GM19455 (cell line): Measurements from ENCODE around the gene KANSL2.
"Not testable (repeated sequence)": the region's sequence is repeated elsewhere in the genome, so short reads cannot be mapped to it uniquely, and the experiment has no call there.

ENCODE experiments used
- ATAC-seq: cut with Tn5 transposase; IDR thresholded peaks from one replicate; pipeline ENCODE4 v1.9.1; 2021; ENCODE audit not compliant: unreplicated experiment

Gene KANSL2

GRCh38 chr12:48683534-48683933, 1.5 kb upstream of the KANSL2 start:
- ATAC-seq: no peak

- no peak for ATAC-seq
Measured at GRCh38 chr12:48682927-48683326, 889 bp upstream of the KANSL2 start.

GRCh38 chr12:48682533-48682905, 481 bp upstream of the KANSL2 start:
- not testable (repeated sequence) for ATAC-seq

DNA sequence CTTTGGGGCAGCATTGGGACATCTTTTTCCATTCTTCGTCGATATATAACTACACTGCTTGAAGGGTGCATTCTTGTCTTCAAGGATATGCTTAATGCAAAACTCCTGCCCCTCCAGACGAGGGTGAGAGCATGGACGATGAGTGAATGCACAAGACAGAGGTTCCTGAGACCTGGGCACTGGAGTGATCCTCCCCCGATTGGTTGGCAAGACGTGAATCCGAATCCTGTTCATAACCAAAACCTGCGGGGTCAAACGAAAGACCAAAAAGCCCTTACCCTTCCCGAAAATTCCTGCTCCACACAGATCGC, 684 bp downstream of the KANSL2 start:
- no peak for ATAC-seq

DNA sequence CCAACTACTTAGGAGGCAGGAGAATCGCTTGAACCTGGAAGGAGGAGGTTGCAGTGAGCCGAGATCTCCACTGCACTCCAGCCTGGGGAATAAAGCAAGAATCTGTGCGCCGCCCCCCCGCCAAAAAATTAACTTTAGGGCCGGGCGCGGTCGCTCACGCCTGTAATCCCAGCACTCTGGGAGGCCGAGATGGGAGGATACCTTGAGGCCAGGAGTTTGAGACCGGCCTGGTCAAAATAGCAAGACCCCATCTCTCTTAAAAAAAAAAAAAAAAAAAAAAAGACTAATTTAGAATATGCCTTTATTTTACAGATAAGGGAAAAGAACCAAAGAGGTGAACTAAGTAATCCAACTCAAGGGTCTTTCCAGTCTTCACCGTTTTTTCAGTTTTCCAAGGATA, 1.2 kb downstream of the KANSL2 start:
- no peak for ATAC-seq

GRCh38 chr12:48678551-48679185, 3.4 kb downstream of the KANSL2 start:
- ATAC-seq: no peak

- no peak for ATAC-seq
Measured at GRCh38 chr12:48671231-48671856, 10.7 kb downstream of the KANSL2 start.

DNA sequence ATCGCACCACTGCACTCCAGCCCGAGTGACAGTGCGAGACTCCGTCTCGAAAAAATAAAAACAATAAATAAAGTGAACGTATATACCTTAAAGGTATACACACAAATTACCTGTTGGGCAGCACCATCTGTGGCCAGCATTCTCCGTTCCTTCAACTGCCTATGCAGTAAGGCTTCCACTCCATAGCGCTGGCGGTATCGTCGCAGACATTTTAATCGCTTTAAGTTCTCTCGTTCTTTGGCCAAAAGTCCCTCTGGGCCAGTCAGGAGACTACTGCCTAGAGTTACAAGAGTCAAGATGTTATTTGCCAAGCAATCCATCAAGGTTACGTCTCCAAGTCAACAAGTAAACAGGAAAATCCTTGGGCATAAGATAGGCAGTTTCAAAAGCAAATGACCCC, 13.0 kb downstream of the KANSL2 start:
- no peak for ATAC-seq

DNA sequence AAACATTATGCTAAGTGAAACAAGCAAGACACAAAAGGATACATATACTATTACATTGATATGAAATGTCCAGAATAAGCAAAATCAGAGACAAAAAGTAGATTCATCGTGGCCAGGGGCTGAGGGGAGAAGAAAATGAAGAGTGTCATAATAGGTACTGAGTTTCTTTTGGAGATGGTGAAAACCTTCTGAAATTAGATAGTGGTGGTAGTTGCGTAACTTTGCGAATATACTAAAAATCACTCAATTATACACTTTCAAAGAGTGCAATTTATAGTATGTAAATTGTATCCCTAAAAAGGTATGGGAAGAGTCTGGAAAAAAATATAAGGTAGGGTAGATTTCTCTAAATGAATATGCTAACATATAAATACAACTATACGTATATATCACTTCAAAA, 22.2 kb downstream of the KANSL2 start:
- no peak for ATAC-seq

- ATAC-seq: no peak
Measured at GRCh38 chr12:48651681-48652080, 30.4 kb downstream of the KANSL2 start.

GRCh38 chr12:48645354-48645753, 36.7 kb downstream of the KANSL2 start:
- ATAC-seq: not testable (repeated sequence)

DNA sequence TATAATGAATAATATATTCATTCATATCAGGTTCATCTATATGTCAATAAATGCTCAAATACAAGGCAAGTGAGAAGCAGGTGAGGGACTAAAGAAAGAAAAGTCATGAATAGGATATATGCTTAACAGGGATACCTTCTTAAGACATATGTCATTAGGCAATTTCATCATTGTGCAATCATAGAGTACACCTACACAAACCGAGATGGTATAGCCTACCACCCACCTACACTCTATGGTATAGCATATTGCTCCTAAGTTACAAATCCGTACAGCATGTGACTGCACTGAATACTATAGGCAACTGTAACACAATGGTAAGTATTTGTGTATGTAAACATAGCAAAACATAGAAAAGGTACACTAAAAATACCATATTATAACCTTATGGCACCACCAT, 39.0 kb downstream of the KANSL2 start:
- ATAC-seq: no peak

DNA sequence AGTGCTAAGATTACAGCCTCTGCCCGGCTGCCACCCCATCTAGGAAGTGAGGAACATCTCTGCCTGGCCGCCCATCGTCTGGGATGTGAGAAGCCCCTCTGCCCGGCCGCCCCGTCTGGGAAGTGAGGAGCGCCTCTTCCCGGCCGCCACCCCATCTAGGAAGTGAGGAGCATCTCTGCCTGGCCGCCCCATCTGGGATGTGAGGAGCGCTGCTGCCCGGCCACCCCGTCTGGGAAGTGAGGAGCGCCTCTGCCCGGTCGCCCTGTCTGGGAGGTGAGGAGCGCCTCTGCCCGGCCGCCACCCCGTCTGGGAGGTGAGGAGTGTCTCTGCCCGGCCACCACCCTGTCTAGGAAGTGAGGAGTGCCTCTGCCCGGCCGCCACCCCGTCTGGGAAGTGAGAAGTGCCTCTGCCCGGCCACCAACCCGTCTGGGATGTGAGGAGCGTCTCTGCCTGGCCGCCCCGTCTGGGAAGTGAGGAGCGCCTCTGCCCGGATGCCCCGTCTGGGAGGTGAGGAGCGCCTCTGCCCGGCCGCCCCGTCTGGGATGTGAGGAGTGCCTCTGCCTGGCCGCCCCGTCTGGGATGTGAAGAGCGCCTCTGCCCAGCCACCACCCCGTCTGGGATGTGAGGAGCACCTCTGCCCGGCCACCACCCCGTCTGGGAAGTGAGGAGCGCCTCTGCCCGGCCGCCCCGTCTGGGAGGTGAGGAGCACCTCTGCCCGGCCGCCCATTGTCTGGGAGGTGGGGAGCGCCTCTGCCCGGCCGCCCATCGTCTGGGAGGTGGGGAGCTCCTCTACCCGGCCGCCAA, 40.1 kb downstream of the KANSL2 start:
- not testable (repeated sequence) for ATAC-seq

GRCh38 chr12:48640854-48641253, 41.2 kb downstream of the KANSL2 start:
- ATAC-seq: no peak

DNA sequence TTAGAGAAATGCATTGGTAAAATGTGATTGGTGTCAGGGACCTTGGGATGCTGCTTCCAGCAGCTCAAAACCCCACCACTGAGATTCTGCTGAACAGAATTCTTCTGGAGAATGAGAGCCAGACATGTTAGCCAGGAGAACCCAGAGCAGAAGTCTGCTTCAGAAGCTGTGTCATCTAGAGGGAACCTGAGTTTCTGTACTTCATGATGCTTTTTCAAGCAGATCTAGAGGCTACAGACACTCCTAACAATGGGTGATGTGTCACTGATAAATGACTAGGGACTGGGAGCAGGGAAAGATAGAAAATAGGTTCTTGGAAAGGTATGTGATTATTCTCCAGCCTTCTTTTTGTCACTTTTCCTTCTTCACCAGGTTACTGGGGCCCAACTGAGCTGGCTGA, 41.6 kb downstream of the KANSL2 start:
- no peak for ATAC-seq

DNA sequence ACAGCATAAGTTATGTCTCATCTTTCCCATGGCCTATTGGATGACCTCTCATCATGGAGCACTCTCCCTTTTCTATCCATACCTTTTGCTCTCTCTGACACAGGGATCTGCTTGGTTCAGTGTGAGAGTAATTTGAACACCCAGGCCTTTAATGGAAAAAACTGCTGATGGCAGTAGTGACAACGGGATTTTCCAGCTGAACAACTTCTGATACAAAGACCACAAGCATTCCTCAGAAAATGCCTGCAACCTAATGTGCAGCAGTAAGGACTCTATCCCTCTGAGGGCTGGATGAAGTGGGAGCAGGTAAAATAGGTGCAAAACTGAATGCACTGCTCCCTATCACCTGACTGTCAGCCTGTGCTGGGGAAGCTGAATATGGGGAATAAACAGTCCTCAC, 51.0 kb downstream of the KANSL2 start:
- ATAC-seq: no peak

GRCh38 chr12:48630346-48630745, 51.7 kb downstream of the KANSL2 start:
- no peak for ATAC-seq

GRCh38 chr12:48629541-48629940, 52.5 kb downstream of the KANSL2 start:
- no peak for ATAC-seq

DNA sequence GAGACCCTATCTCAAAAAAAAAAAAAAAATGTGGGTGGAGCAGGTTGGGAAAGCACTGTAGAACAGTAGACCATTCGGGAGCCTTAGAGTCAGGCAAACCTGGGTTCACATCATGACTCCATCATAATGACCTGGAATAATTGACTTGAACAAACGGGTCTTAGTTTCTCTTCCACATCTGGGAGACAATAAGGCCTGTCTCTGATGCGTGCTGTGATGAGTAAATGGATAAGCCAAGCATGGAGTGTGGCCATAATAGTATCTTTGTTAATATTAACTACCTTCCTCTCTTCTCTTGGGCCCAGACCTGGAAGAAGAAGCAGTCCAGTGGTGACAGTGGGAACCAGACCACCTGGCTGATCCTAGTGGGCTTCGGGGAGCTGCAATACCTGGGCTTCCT, 54.5 kb downstream of the KANSL2 start:
- ATAC-seq: no peak

- ATAC-seq: not testable (repeated sequence)
Measured at GRCh38 chr12:48622997-48623396, 59.0 kb downstream of the KANSL2 start.

DNA sequence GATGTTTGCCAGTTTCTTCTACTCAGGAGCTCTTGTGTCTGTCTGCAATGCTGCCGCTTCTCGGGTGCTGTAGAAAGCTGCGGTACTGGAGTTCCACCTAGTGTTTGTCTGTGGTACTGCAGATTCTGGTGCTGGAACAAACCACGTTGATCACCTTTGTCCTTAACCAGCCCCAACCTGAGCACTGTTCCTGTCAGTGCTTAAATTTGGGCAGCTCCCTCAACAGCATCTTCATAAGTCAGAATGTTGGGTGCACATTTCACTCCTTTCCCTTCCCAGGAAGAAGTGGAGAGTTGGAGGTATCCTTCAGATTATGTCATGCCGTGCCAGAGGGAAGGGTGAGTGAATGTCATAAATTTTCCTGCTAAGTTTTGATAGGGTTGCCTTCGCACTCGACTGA, 63.5 kb downstream of the KANSL2 start:
- peak; percentile 55 for ATAC-seq

DNA sequence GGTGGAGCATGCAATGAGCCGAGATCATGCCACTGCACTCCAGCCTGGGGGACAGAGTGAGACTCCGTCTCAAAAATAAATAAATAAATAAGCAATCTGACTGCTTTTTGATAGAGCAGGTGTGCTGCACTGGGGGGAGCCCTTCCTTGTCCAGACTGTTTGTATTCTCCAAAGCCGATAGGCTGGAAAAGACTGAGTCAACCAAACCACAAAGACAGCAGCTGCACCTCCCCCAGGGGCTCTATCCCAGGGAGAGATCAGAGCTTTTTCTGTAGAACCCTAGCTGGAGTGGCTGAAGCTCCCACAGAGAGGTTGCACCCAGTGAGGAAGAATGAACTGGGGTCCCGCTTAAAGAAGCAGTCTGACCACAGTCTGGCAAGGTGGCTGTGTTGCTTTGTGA, 66.4 kb downstream of the KANSL2 start:
- ATAC-seq: no peak
